GM12865 (cell line): ENCODE data around the gene VTCN1.
"Not testable (repeated sequence)": the region's sequence is repeated elsewhere in the genome, so short reads cannot be mapped to it uniquely, and the experiment has no call there.

Experiments used
- DNase-seq: peaks from one replicate; pipeline ENCODE4 v3.0.0; 2010; ENCODE audit warnings: low read depth
- H3K4me3 ChIP-seq: 2 replicates; pipeline ENCODE4 v1.5.1; 2011; ENCODE audit warnings: mild to moderate bottlenecking, low read depth, low read length, control low read depth
- CTCF ChIP-seq: IDR thresholded peaks from 2 replicates; pipeline ENCODE4 v1.5.1; 2011; ENCODE audit warnings: low read length, control low read depth, low read depth, inconsistent platforms; ENCODE audit not compliant: insufficient read depth; ENCODE audit errors: missing control alignments

The VTCN1 gene

GRCh38 chr1:117210831-117211261 lies at the start of gene VTCN1:
Gene VTCN1, minus strand, starts transcription at chr1:117210927. Its CDS starts 72 bp downstream, at chr1:117210855.
- TF ChIP-seq CTCF, result no peak
- H3K4me3 ChIP-seq, result no peak within 1 kb of the TSS
- DNase-seq, result no peak

- DNase-seq, result no peak
- TF ChIP-seq CTCF, result no peak
Observed at GRCh38 chr1:117258791-117259190, 48.1 kb upstream of the VTCN1 start.

GRCh38 chr1:117258075-117258474 lies 47.3 kb upstream of the VTCN1 start:
- DNase-seq, H3K4me3 ChIP-seq: not testable (repeated sequence)

More at GRCh38 chr1:117258791-117259190, 48.1 kb upstream of the VTCN1 start:
- no peak overlapping the region for H3K4me3 ChIP-seq

GRCh38 chr1:117257291-117257690 lies 46.6 kb upstream of the VTCN1 start:
- TF ChIP-seq CTCF, result no peak
- no peak for DNase-seq
- no peak overlapping the region for H3K4me3 ChIP-seq

- no peak for DNase-seq
- no peak overlapping the region for H3K4me3 ChIP-seq
- no peak for TF ChIP-seq CTCF
Observed at GRCh38 chr1:117250061-117250606, 39.4 kb upstream of the VTCN1 start.

- H3K4me3 ChIP-seq, result no peak overlapping the region
- DNase-seq, result no peak
- TF ChIP-seq CTCF, result no peak
Observed at GRCh38 chr1:117244971-117245370, 34.2 kb upstream of the VTCN1 start.

GRCh38 chr1:117244306-117244705 lies 33.6 kb upstream of the VTCN1 start:
- TF ChIP-seq CTCF, result no peak
- DNase-seq, result no peak
- H3K4me3 ChIP-seq, result no peak overlapping the region
